Measurements from ENCODE around the gene DLL3.

The DLL3 gene

DNA sequence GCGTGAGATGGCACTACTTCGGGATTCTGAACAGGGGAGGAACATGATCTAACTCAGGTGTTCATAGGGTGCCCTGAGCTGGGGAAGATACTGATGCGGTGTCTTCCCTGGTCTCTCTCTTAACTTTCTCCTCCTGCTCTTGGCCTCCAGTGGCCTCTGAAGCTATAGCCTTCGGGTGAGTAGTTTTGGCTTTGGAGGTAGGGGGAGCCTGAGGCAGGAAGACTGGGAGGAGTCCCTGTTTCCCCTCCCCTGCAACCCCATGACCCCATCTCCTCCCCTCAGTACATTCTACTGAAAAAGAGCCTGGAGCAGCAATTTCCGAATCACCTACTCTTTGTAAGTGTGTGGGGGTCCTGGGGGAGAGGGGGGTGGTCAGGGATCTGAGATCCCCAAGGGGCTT lies 19.7 kb downstream of the DLL3 start:
- no peak for DNase-seq

DNA sequence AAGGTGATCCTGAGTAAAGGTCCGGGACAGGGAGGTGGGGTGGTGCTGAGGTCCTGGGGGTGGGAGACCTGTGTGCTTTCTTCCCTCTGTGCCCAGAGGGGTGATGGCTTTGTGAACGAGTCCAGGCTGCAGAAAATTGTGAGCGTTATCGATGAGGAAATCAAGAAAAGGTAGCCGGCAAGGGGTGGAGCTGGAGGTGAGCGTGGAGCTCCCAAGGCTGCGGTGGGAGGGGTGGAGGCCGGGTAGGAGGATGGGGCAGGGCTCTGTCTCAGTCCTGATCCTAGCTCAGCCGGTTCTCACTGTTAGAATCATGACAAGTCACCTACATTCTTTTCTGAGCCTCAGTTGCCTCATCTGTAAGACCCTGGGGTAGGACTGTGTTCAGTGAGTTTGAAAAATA lies 20.2 kb downstream of the DLL3 start:
- DNase-seq = no peak

DNA sequence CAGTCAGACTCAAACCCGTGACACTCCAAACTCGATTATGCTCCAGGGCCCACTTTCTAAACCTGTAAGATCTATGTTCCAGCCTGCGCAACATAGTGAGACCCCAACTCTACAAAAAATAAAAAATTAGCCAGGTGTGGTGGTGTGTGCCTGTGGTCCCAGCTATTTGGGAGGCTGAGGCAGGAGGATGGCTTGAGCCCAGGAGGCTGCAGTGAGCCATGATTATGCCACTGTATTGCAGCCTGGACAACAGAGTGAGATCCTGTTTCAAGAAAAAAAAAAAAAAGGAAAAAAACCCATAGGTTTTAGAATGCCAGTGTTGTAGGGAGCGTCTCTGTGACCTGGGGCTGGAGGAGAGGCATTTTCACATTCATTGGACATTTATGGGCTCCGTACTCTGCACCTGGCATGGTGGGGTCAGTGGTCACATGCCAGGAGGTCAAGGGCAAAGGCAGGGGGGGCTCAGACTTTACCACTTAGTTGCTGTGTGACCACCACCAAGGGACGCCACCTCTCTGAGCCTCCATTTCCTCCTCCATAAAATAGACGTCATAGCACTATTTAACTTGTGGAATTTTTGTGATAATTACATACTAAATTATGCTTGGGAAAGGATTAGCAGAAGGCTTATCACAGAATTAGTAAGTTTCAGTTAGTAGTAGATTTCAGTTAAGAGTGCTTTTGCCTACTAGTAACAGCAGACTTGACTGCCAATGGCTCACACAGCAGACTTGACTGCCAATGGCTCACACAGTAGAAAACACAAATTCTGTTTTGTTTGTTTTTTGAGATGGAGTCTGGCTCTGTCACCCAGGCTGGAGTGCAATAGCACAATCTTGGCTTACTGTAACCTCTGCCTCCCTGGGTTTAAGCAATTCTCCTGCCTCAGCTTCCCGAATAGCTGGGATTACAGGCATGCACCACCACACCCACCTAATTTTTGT lies 22.1 kb downstream of the DLL3 start:
- DNase-seq = no peak

DNA sequence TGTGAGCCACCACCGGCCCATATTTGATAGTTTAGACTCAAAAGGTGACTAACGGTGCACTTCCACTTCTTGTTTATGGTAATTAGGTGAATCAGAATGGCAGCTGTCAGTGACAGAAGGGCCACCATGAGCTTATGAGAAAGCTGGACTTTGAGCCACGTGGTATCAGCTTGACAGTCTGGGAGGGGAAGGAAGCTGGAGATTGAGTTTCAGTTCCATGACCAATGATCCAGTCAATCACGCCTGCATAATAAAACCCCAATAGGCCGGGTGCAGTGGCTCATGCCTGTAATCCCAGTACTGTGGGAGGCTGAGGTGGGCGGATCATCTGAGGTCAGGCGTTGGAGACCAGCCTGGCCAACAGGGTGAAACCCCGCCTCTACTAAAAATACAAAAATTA lies 25.7 kb downstream of the DLL3 start:
- DNase-seq = no peak

DNA sequence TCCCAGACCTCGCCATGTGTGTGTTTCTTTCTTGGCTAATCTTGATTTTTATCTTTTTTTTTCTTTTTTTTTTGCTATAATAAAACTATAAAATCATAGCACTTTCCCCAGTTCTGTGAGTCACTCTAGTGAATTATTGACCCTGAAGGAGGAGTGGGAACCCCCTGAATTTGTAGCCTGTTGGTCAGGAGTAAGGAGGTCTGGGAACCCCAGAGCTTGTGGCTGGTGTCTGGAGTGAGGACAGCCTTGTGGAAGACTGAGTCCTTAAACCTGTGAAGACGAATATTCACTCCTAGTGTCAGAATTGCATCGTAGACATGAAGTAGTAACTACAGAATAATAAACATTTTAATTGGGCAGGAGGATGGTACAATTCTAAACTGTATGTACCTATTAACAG lies 26.5 kb downstream of the DLL3 start:
- no peak for DNase-seq

DNA sequence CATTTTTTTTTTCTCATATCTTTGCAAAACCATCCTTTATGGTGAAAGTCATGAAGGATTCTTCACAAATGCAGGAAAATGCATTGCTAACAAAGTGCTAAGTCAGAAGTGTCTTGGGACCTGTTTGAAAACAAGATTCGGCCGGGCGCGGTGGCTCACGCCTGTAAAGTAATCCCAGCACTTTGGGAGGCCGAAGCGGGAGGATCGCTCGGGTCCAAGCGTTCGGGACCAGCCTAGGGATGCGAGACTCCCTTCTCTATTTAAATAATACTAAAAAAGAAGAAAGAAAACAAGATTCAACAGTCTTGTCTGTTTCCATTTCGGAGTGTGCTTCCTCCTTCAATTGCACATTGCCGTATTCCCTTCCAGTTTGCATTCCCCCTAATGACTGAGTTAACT lies 33.1 kb downstream of the DLL3 start:
- no peak for DNase-seq

DNA sequence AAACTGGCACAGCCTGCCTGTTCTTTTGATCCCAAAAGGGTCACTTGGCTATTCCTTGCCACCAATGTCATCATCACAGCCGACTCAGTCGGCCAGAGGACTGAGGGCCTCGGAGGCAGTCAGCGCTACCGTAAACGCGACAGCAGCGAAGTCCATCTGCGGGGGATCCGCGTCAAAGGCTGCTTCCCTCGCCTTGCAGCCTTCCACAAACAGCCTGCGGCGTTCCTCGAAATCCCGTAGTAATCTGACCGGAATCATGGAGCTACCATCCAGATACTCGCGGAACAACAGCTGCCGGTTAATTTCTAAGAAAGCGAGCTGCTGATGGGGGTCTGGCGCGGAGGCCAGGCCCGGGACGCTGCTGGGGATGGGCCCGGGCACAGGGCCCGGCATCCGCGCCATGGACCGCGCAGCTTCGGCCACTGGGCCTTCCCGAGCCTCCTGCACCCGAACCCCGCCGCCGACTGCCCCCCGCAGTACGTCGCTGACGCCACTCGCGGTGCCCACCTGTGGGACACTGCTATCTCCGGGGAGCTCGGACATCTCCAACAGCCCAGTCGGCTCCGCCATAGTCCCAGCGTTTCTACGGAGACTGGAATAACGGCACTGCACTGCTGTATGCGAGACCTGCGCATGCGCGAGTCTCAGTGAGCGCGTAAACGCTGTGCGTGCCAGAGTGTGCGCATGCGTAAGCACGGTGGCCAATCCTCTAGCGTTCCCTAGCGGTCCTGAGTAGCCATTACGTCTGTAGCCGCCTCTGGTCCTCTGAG lies 33.7 kb downstream of the DLL3 start, which contains the start of gene EID2B:
Gene EID2B (minus strand): TSS at position 620 of the 770 bp plus-strand sequence. CDS start 50 bp downstream, at position 570.
- DNase-seq = peak; percentile 71

DNA sequence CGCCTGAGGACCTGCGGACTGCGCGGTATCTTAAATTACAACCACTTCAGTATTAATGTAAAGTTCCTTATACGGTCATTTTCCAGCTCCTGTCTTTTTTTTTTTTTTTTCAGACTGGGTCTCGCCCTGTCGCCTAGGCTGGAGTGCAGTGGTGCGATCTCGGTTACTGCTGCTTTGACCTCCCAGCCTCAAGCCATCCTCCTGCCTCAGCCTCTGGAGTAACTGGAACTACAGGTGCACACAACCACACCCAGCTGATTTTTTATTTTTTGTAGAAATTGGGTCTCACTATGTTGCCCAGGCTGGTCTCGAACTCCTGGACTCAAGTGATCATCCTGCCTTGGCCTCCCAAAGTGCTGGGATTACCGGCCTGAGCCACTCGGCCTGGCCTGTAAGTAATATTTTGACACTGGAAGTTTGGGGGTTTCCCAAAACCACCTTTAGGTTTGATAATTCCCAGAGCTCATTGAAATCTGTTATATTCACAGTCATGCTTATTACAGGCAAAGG lies 34.3 kb downstream of the DLL3 start:
- DNase-seq = no peak

DNA sequence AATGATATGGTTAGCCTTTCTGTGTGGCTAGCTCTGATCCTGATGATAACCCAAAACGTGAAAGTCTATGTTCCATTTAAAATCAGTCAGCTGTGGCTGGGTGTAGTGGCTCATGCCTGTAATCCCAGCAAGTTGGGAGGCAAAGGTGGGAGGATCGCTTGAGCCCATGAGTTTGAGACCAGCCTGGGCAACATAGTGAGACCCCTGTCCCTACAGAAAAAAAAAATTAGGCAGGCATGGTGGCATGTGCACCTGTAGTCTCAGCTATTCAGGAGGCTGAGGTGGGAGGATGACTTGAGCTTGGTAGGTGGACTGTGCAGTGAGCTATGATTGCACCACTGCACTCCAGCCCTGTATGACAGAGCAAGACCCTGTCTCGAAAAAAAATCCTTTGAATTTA lies 35.0 kb downstream of the DLL3 start:
- DNase-seq = no peak

DNA sequence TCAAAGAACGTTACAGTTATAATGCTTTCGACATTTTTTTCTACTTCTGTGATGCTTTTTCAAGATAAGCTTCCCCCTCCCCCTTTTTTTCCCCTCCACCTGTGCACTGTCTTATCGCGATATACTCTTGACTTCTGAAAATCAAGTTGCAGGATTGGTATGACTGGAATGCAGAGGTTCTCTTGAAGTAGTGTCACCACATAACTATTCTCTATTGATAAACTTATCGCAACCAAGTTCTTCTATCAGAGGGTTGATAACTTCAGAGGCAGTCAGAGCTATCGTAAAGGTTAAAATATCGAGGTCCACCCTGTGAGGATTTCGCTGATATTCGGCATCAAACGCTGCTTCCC lies 40.4 kb downstream of the DLL3 start:
- DNase-seq = no peak

DNA sequence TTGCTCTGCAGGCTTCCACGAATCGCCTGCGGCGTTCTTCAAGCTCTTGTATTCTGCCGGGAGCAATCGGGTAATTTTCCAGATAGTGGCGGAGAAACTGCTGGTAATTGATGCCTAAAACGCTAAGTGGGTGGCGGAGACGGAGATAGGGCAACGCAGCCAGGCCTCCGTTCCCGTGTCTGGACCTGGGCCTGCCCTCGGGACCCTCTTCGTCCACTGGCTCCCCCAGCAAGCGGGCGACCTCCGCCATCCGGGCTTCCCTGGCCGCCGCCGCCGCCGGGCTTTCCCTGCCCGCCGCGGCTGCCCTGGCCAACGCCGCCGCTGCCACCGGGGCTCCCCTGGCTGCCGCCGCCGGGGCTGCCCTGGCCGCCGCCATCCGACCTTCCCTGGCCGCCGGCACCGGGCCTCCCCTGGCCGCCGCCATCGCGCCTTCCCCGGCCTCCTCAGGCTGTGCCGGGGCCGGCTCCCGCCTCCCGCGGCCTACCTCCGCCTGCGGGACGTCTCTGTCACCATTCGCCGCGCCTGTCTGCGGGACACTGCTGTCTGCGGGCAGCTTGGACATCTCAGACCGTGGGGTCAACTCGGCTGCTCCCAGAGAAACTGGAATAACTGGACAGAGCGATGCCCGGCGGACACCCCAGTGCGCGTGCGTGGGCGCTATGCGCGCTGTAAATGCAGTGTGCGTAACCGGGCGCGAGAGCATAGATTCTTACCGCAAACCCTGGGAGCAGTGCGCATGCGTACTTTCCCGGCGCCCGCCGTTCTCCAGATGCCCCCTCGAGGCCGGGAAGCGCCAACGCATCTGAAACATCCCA lies 41.0 kb downstream of the DLL3 start, which contains the start of gene EID2:
Gene EID2 (minus strand): TSS at position 644 of the 815 bp plus-strand sequence. CDS start 82 bp downstream, at position 562.
- peak; percentile 77 for DNase-seq

DNA sequence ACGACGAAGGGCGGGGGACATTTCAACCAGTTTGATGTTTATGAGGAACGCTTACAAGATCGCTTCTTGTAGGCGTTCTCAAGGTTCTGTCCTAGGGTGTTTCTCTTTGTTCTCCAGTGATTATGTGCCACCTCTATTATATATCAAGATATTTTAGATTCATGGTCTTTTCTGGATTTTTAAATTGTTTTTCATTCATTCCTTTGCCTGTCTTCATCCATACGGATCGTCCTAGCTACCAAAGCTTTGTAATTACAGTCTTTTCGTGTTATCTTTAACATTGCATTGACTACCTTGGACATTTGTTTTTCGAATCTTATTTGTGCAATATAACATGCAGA lies 41.6 kb downstream of the DLL3 start:
- no peak for DNase-seq

DNA sequence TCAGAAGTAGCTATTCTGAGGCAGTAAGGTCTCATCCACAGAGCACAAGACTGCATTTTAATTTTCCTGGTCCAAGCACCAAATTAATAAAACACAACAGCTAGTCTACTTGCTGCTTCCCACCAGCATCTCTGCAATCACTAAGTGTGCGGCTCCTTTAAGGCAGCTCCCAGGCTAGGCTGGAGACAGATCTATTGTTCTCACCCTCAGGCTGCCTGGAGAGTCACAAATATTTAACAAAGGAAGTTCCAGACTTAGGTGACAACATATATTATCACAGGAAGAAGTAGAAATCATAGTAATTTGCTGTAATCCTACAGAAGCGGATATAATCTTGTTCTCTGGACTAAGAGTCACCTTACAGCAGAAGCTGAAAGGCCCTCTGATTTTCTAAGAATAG lies 43.5 kb downstream of the DLL3 start:
- DNase-seq = no peak

DNA sequence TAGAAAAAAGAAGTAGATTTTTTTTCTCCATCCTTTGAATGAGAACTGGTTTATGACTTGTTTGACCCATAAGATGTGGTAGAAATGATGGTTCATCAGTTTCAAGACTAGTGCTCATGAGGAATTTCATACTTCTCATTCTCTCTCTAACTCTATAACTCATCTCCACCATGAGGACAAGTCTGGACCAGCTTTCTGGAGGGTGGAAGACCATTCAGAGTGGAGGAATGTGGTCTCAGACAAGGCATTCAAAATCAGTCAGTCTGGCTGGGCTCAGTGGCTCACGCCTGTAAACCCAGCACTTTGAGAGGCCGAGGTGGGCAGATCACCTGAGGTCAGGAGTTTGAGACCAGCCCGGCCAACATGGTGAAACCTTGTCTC lies 44.7 kb downstream of the DLL3 start:
- no peak for DNase-seq

DNA sequence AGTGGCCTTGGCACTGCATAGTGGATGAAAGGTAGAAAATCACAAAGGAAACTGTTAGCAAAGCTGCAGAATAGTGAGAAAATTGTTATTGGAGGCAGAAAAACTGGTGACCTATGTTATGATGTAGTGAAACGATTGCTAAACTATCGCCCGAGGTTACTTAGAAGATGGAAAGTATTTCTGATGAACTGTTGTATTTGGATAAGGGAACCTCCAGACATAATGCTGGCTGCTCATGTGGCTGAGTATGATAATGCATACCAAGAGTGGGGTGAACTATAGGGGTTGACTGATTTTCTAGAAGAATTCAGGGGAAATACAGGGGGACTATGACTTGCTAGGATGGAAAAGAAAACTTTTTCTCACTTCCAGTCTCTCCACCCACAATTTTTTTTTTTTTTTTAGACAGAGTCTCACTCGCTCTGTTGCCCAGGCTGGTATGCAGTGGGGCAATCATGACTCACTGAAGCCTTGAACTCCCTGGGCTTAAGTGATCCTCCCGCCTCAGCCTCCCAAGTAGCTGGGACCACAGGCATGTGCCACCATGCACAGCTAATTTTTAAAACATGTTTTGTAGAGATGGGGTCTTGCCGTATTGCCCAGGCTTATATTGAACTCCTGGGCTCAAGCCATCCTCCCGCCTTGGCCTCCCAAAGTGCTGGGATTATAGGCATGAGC lies 45.6 kb downstream of the DLL3 start:
- no peak for DNase-seq

DNA sequence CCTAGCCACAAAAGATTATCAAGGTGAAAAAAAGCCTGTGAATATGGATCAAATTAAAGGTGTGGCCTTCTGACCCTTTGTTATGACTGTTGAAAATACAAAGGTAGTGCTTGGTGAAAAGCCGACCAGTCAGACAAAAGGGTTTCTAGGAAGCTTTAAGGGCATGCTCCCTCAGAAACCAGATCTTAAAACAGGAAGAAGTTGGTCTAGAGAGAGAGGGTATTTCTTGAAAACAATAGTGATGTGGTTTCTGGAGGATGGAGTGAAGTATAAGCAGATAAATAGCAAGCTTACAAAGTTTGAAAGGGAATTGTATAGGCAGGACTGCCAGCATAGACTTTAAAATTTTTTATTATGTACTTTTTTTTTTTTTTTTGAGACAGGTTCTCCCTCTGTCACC lies 46.2 kb downstream of the DLL3 start:
- DNase-seq = no peak

DNA sequence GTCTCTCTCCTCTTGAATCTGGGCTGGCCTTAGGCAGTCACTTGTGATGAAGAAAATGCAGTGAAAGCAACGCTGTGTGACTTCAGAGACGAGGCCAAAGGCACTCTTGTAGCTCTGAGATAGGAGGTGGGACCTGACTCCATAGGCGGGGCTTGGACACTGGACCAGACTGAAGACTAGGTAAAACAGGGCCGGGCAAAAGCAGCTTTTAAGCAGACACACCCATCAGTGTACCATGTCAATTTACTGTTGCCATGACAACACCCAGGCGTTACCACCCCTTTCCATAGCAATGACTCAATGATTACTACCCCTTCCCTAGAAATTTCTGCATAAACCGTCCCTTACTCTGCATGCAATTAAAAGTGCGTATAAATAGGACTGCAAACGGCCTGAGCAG lies 47.9 kb downstream of the DLL3 start:
- no peak for DNase-seq

DNA sequence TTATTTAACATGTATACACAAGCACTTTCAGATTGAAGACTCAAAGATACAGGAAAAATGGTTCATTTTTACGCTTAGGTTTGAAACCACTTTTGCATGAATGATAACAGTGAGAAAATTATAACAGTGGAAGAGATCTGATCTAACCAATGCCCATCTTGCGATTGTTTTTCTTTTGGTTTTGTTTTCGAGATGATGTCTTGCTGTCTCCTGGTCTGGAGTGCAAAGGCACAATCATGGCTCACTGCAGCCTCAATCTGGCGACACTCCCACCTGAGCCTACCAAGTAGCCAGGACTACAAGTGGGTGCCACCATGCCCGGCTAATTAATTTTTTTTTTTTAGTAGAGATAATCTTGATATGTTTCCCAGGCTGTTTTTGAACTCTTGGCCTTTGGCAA lies 51.5 kb downstream of the DLL3 start:
- no peak for DNase-seq

DNA sequence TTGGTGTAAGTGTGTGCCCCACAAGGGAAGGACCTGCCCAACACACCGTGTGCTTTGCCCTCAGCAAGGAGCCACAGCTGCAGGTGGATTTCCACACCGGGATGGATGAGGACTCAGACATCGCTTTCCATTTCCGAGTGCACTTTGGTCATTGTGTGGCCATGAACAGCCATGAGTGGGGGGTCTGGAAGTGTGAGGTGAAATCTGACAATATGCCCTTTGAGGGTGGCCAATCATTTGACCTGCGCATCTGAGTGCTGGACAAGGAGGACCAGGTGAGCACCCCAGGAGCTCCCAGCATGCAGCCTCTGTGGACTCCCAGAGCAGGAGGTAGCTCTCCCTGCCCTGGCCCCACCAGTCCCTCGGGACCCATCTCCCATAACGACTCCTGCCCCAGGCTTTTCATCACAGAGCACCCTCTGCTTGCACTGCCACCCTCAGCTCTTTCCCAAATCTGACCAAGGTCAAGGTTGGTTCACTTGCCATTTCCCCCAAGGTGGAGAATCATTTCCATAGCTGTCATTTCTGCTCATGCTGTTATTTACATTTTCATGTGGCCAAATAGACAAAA lies 54.4 kb downstream of the DLL3 start:
- no peak for DNase-seq

DNA sequence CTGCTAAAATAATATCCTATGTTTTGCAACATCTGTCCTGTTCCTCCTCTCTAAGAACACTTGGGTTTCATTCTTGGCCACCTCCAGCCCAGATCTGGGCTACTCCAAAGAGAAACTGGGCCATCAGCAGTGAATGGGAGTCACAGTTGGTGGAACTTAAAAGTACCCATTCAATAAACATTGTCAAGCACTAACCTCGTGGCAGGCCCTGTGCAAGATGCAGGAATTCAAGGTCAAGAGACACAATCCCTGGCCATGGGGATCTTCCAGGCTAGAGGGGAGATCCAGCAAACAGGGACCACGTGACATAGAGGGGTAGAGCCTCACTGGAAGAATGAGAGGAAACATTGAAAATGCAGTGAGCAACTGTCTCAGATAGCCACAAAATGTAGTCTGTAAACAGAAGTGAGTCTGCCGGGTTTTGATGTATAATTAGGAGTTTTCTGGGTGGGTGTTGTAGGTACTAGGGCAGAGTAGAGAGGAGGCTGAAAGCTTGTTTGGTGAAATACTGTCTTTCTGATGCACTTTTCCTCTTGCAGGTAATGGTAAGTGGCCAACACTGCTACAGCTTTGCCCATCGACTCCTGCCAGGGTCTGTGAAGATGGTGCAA lies 56.1 kb downstream of the DLL3 start:
- no peak for DNase-seq

DNA sequence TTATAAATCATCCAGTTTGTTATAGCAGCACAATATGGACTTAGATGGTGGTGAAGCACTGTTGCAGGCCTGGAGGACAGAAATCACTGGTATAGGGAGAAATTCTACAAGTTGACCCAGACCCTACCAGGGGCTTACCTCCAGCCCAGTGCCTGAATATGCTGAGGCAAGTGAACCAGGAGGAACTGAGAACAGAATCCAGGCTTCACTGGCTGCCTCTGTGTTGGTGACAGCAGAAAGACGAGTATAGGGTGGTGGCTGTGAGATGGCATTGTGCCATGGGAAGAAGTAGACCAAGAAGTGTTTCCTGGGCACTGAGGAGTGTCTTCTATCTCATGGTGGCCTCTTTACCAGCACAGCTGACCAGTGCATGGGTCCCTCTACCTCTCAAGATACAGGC lies 57.1 kb downstream of the DLL3 start:
- no peak for DNase-seq

Measured in 8988T (cell line).